CD14-positive monocyte (primary cell): Measurements from ENCODE around the gene PRPF31. TPM values are rescaled to one million over a fixed set of nuclear protein-coding genes. Genes with fewer than 3 reads are reported as not detected.

Source experiments
- DNase-seq, 3 donors: peaks; one replicate each; pipeline ENCODE4 v3.0.0-alpha.2; 2011 to 2022
- H2AFZ ChIP-seq: 2 replicates; pipeline ENCODE4 v1.6.0; 2012; ENCODE audit warnings: mild to moderate bottlenecking, low read depth, low read length, inconsistent platforms; ENCODE audit not compliant: insufficient read depth, poor library complexity, severe bottlenecking
- H3K27ac ChIP-seq, 2 donors: 1 replicate in 1 of 2; 2 replicates in 1 of 2; pipeline ENCODE4 v1.5.1; 2012 to 2013; ENCODE audit warnings: low read length in 2 of 2, control low read depth in 1 of 2, inconsistent platforms in 1 of 2, low read depth in 1 of 2, mild to moderate bottlenecking in 1 of 2
- H3K27me3 ChIP-seq, 2 donors: one replicate each; pipeline versions ENCODE4 v1.6.0 to v1.6.1; 2011 to 2013; ENCODE audit warnings: low read length in 2 of 2; ENCODE audit not compliant: control insufficient read depth in 2 of 2, insufficient read depth in 2 of 2
- H3K36me3 ChIP-seq, 2 donors: replicated peaks in 1 of 2; 1 replicate in 1 of 2; 2 replicates in 1 of 2; pipeline versions ENCODE4 v1.5.1 to v1.6.1; 2012 to 2013; ENCODE audit warnings: low read length in 2 of 2, control low read depth in 1 of 2, inconsistent platforms in 1 of 2, mild to moderate bottlenecking in 1 of 2; ENCODE audit not compliant: insufficient read depth in 2 of 2, control insufficient read depth in 1 of 2
- H3K4me1 ChIP-seq, 2 donors: 1 replicate in 1 of 2; 2 replicates in 1 of 2; pipeline versions ENCODE4 v1.5.1 to v1.6.1; 2012 to 2013; ENCODE audit warnings: low read length in 2 of 2, control low read depth in 1 of 2, inconsistent platforms in 1 of 2, mild to moderate bottlenecking in 1 of 2, moderate library complexity in 1 of 2; ENCODE audit not compliant: insufficient read depth in 2 of 2, control insufficient read depth in 1 of 2
- H3K4me2 ChIP-seq: replicated peaks from 2 replicates; pipeline ENCODE3; 2012; ENCODE audit warnings: low read length, moderate library complexity, mild to moderate bottlenecking; ENCODE audit not compliant: poor library complexity, severe bottlenecking; ENCODE audit errors: extremely low read depth
- H3K4me3 ChIP-seq, 3 experiments: fragments of 200-600 bp in 1 of 3; sonication (generic) in 1 of 3; replicated peaks in 1 of 3; 1 replicate in 2 of 3; 2 replicates in 1 of 3; pipeline ENCODE4 v1.5.1; 2011 to 2013; ENCODE audit warnings: low read length in 3 of 3, mild to moderate bottlenecking in 3 of 3, control low read depth in 2 of 3, low read depth in 2 of 3, inconsistent platforms in 1 of 3, moderate library complexity in 1 of 3
- H3K79me2 ChIP-seq: 2 replicates; pipeline ENCODE4 v1.6.0; 2012; ENCODE audit warnings: mild to moderate bottlenecking, control low read depth, inconsistent platforms, low read length, moderate library complexity; ENCODE audit not compliant: insufficient read depth
- H3K9ac ChIP-seq: 2 replicates; pipeline ENCODE4 v1.6.0; 2017; ENCODE audit warnings: low read length, mild to moderate bottlenecking; ENCODE audit not compliant: insufficient read depth, poor library complexity, severe bottlenecking
- H3K9me3 ChIP-seq, 2 donors: replicated peaks in 1 of 2; 1 replicate in 1 of 2; 2 replicates in 1 of 2; pipeline versions ENCODE4 v1.5.1 to v1.6.1; 2012 to 2013; ENCODE audit warnings: low read length in 2 of 2, control low read depth in 1 of 2; ENCODE audit not compliant: control insufficient read depth in 1 of 2, insufficient read depth in 1 of 2
- H4K20me1 ChIP-seq: 2 replicates; pipeline ENCODE4 v1.6.0; 2012; ENCODE audit warnings: mild to moderate bottlenecking, low read length, control low read depth, moderate library complexity; ENCODE audit not compliant: insufficient read depth
- H3K27ac Mint-ChIP-seq, 7 donors: one replicate each; pipeline ENCODE4 v1.8.0; 2020; ENCODE audit warnings: mild to moderate bottlenecking in 7 of 7, mixed read lengths in 7 of 7, moderate library complexity in 6 of 7, inconsistent platforms in 2 of 7
- H3K27me3 Mint-ChIP-seq, 3 donors: one replicate each; pipeline ENCODE4 v1.8.0; 2021 to 2022; ENCODE audit warnings: low read depth in 3 of 3, mild to moderate bottlenecking in 3 of 3, mixed read lengths in 3 of 3, moderate library complexity in 3 of 3, inconsistent platforms in 1 of 3
- H3K36me3 Mint-ChIP-seq, 2 donors: one replicate each; pipeline ENCODE4 v1.8.0; 2020; ENCODE audit warnings: mixed read lengths in 2 of 2, inconsistent platforms in 1 of 2, mild to moderate bottlenecking in 1 of 2
- H3K4me1 Mint-ChIP-seq: one replicate; pipeline ENCODE4 v1.8.0; 2020; ENCODE audit warnings: mild to moderate bottlenecking, mixed read lengths
- H3K4me3 Mint-ChIP-seq, 2 donors: one replicate each; pipeline ENCODE4 v1.8.0; 2020; ENCODE audit warnings: mild to moderate bottlenecking in 2 of 2, mixed read lengths in 2 of 2, moderate library complexity in 1 of 2
- H3K9me3 Mint-ChIP-seq, 7 donors: one replicate each; pipeline ENCODE4 v1.8.0; 2020 to 2022; ENCODE audit warnings: mixed read lengths in 7 of 7, mild to moderate bottlenecking in 6 of 7, moderate library complexity in 6 of 7, inconsistent platforms in 2 of 7
- CTCF ChIP-seq: fragments of 200-600 bp; IDR thresholded peaks from one replicate; pipeline ENCODE4 v1.8.0; 2022; ENCODE audit warnings: antibody characterized with exemption, mild to moderate bottlenecking
- WGBS: methylation state at CpG from one replicate; pipeline ENCODE4 v1.1.5; 2013; ENCODE audit warnings: missing lambda C conversion rate; ENCODE audit not compliant: insufficient coverage; 5-methylcytosine and 5-hydroxymethylcytosine counted together
- intact Hi-C, 2 donors: fragments of 100-400 bp; cut with micrococcal nuclease; formaldehyde crosslinking; loops; one replicate each; pipeline versions ENCODE4 v1.15.0 to v1.15.1; 2023
- polyA plus RNA-seq, 3 donors: library from polyadenylated mRNA; depleted of rRNA in 1 of 3; unstranded in 2 of 3; stranded (reverse) in 1 of 3; fragments of 300-500 nt in 2 of 3; fragments of >200 nt in 1 of 3; fragmentation: Illumina TruSeq in 2 of 3; gene quantifications; 1 replicate in 2 of 3; 2 replicates in 1 of 3; pipeline ENCODE4 v1.2.3, GENCODE V29; 2012 to 2021

PRPF31 gene
- polyA plus RNA-seq, 3 donors, result 34.4 to 51.8 (median 37.6) TPM

DNA sequence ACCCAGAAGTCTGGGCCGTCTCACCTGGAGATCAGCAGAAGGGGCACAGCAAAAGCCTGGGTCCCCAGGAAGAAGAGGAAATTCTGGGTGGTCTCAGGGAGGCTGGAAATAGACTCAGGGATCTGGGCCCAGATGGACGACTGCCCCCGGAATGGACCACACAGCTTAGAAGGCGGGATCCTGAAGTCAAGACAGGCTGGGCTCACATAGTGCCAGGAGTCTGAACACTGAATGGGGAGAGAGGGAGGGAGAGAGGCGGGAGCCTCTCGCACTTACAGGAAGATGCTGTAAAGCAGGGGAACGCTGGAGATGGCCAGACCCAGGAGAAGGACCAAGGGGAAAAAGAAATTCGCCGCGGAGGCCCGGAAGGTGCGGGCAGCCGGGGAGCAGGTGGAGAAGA, 45.3 kb downstream of the PRPF31 start:
- H3K4me1 Mint-ChIP-seq, result peaks cover 64% of the 10 kb centered on the region
- H3K9me3 Mint-ChIP-seq, result peaks cover 0 to 9% (median 0%) of the 10 kb centered on the region in 7 donors
- H3K27me3 ChIP-seq, result peaks cover 0 to 8% of the 10 kb centered on the region in 2 donors
- peaks cover 46% of the 10 kb centered on the region for H3K79me2 ChIP-seq
- no peak for DNase-seq
- intact Hi-C loops, result no loop called here
- no peak overlapping the region for H3K9ac ChIP-seq
- WGBS, result 77% methylated on average over 10 of the region's 13 CpGs
- no peaks in the 10 kb centered on the region for H3K9me3 ChIP-seq
- H3K36me3 ChIP-seq, result peaks cover 22 to 23% of the 10 kb centered on the region in 2 donors
- peak overlapping the region in 1 of 3 experiments; percentile 94 for H3K4me3 ChIP-seq
- peak overlapping the region in 1 of 2 donors; percentile 87 for H3K27ac ChIP-seq
- peak overlapping the region in 6 of 7 donors; percentile 92 to 99 (median 96) for H3K27ac Mint-ChIP-seq
- H3K4me3 Mint-ChIP-seq, result peak overlapping the region in 1 of 2 donors; percentile 88
- H3K4me1 ChIP-seq, result peaks cover 60 to 70% of the 10 kb centered on the region in 2 donors
- H4K20me1 ChIP-seq, result peaks cover 35% of the 10 kb centered on the region
- TF ChIP-seq CTCF, result no peak
- peaks cover 3 to 20% (median 18%) of the 10 kb centered on the region in 3 donors for H3K27me3 Mint-ChIP-seq
- peaks cover 19 to 25% of the 10 kb centered on the region in 2 donors for H3K36me3 Mint-ChIP-seq
- no peak overlapping the region for H2AFZ ChIP-seq
- H3K4me2 ChIP-seq, result peak overlapping the region; percentile 95

GRCh38 chr19:54162241-54162805, 46.8 kb downstream of the PRPF31 start:
- Histone ChIP-seq H3K79me2 (peaks cover 32% of the 10 kb centered on the region), H3K27me3 (peaks cover 0 to 10% of the 10 kb centered on the region in 2 donors), H4K20me1 (peaks cover 20% of the 10 kb centered on the region), H3K4me2 (peak overlapping the region; percentile 75), H3K4me1 (peaks cover 60 to 75% of the 10 kb centered on the region in 2 donors), H3K27ac (peak overlapping the region; percentile 31 to 49), H3K9ac (no peak overlapping the region), H2AFZ (peak overlapping the region; percentile 51), H3K9me3 (no peaks in the 10 kb centered on the region), H3K4me3 (peak overlapping the region; percentile 37 to 77 (median 37)), H3K36me3 (peaks cover 7 to 8% of the 10 kb centered on the region in 2 donors)
- peaks cover 7 to 10% of the 10 kb centered on the region in 2 donors for H3K36me3 Mint-ChIP-seq
- H3K4me1 Mint-ChIP-seq, result peaks cover 60% of the 10 kb centered on the region
- peak; percentile 84 to 91 (median 87) for DNase-seq
- peaks cover 0 to 9% (median 0%) of the 10 kb centered on the region in 7 donors for H3K9me3 Mint-ChIP-seq
- peaks cover 6 to 29% (median 22%) of the 10 kb centered on the region in 3 donors for H3K27me3 Mint-ChIP-seq
- WGBS, result 1% methylated on average over 23 of the region's 35 CpGs
- peak overlapping the region; percentile 90 to 95 for H3K4me3 Mint-ChIP-seq
- intact Hi-C loops, result no loop called here
- TF ChIP-seq CTCF, result no peak
- peak overlapping the region; percentile 90 to 99 (median 96) for H3K27ac Mint-ChIP-seq
